Breast epithelium (tissue), 3 donors: ENCODE measurements around the gene MIS12.

ENCODE experiments used
- POLR2A ChIP-seq: fragments of 450-650 bp; IDR thresholded peaks from one replicate; pipeline ENCODE4 v1.6.1; 2016; ENCODE audit warnings: antibody characterized with exemption, mild to moderate bottlenecking, moderate library complexity
- POLR2AphosphoS5 ChIP-seq, 3 donors: sonication (generic); formaldehyde crosslinking; IDR thresholded peaks; one replicate each; pipeline ENCODE4 v1.6.1; 2017; ENCODE audit warnings: antibody characterized with exemption in 3 of 3
- TF ChIP-seq, protein P1 (sequence below), 3 donors: fragments of 450-650 bp; IDR thresholded peaks; one replicate each; pipeline ENCODE4 v1.5.1; 2016 to 2017; ENCODE audit warnings: antibody characterized with exemption in 3 of 3, mild to moderate bottlenecking in 3 of 3, moderate library complexity in 3 of 3

DNA sequence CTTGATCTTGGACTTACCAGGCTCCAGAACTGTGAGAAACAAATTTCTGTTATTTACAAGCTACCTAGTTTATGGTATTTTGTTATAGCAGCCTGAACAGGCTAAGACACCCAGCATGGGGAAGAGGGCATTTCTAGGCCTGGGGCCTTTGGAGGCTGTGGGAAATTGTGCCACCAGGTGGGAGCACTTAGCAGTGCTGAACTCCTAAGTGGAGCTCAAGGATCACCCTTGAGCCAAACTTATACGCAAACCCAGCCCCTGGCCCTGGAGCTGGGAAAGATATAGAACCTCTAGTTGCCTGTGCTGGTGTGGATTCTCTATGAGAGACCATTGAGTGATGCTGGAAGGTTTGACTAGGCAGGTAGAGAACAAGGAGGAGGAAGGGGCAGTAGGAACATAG is 36.1 kb downstream of the MIS12 start:
- TF ChIP-seq, protein P1, sequence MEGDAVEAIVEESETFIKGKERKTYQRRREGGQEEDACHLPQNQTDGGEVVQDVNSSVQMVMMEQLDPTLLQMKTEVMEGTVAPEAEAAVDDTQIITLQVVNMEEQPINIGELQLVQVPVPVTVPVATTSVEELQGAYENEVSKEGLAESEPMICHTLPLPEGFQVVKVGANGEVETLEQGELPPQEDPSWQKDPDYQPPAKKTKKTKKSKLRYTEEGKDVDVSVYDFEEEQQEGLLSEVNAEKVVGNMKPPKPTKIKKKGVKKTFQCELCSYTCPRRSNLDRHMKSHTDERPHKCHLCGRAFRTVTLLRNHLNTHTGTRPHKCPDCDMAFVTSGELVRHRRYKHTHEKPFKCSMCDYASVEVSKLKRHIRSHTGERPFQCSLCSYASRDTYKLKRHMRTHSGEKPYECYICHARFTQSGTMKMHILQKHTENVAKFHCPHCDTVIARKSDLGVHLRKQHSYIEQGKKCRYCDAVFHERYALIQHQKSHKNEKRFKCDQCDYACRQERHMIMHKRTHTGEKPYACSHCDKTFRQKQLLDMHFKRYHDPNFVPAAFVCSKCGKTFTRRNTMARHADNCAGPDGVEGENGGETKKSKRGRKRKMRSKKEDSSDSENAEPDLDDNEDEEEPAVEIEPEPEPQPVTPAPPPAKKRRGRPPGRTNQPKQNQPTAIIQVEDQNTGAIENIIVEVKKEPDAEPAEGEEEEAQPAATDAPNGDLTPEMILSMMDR (IDR thresholded peaks at IDR 0.05): no peak
- no peak for TF ChIP-seq POLR2A
- no peak for TF ChIP-seq POLR2AphosphoS5 (IDR thresholded peaks at IDR 0.05)
